Transverse colon (tissue), 4 donors: ENCODE results near the gene NBAS. TPM values are rescaled to one million over a fixed set of nuclear protein-coding genes. Genes with fewer than 3 reads are reported as not detected.
"Not testable (repeated sequence)": the region's sequence is repeated elsewhere in the genome, so short reads cannot be mapped to it uniquely, and the experiment has no call there.

Source experiments
- DNase-seq: peaks from one replicate; pipeline ENCODE4 v3.0.0-alpha.2; 2019
- H3K27ac ChIP-seq, 4 donors: fragments of 200-600 bp; sonication (generic); 2 replicates each; pipeline ENCODE4 v1.5.1; 2016 to 2018; ENCODE audit warnings: inconsistent platforms in 4 of 4
- H3K27me3 ChIP-seq: fragments of 200-600 bp; sonication (generic); 2 replicates; pipeline ENCODE4 v1.5.1; 2017; ENCODE audit warnings: inconsistent platforms
- H3K36me3 ChIP-seq, 4 donors: fragments of 200-600 bp; sonication (generic); 2 replicates each; pipeline ENCODE4 v1.5.1; 2017 to 2019; ENCODE audit warnings: inconsistent platforms in 4 of 4
- H3K4me1 ChIP-seq, 4 donors: fragments of 200-600 bp; sonication (generic); 2 replicates each; pipeline ENCODE4 v1.5.1; 2017 to 2020; ENCODE audit warnings: inconsistent platforms in 4 of 4
- H3K4me3 ChIP-seq, 4 donors: fragments of 200-600 bp; sonication (generic); 1 replicate in 1 of 4; 2 replicates in 3 of 4; pipeline versions ENCODE4 v1.5.1 to v1.6.1; 2017 to 2019; ENCODE audit warnings: inconsistent platforms in 4 of 4
- H3K9me3 ChIP-seq, 2 donors: fragments of 200-600 bp; sonication (generic); 2 replicates each; pipeline ENCODE4 v1.5.1; 2017 to 2019; ENCODE audit warnings: inconsistent platforms in 2 of 2
- CTCF ChIP-seq, 5 experiments: fragments of 200-600 bp in 3 of 5; fragments of 450-650 bp in 2 of 5; sonication (generic) in 3 of 5; IDR thresholded peaks; 1 replicate in 2 of 5; 2 replicates in 3 of 5; pipeline ENCODE4 v1.5.1; 2016 to 2017; ENCODE audit warnings: antibody characterized with exemption in 5 of 5, inconsistent platforms in 3 of 5, mild to moderate bottlenecking in 2 of 5, moderate library complexity in 1 of 5
- EP300 ChIP-seq: sonication (generic); formaldehyde crosslinking; IDR thresholded peaks from one replicate; pipeline ENCODE4 v1.6.1; 2017; ENCODE audit warnings: antibody characterized with exemption, low read depth
- POLR2A ChIP-seq: fragments of 450-650 bp; IDR thresholded peaks from one replicate; pipeline ENCODE4 v1.6.1; 2016; ENCODE audit warnings: antibody characterized with exemption, mild to moderate bottlenecking, moderate library complexity
- POLR2AphosphoS5 ChIP-seq, 3 donors: sonication (generic); formaldehyde crosslinking; IDR thresholded peaks; one replicate each; pipeline ENCODE4 v1.6.1; 2016; ENCODE audit warnings: antibody characterized with exemption in 3 of 3
- WGBS, 2 donors: methylation state at CpG; one replicate each; pipeline ENCODE4 v1.1.5; 2018; ENCODE audit warnings: low coverage in 1 of 2; 5-methylcytosine and 5-hydroxymethylcytosine counted together
- in situ Hi-C, 4 donors: fragments of 200-750 bp; cut with MboI; loops; one replicate each; pipeline versions ENCODE4 v1.15.0 to v1.15.1; 2017; ENCODE audit warnings: low sequenced_read_pairs in 3 of 4, low pct_ligation_motif_present in 1 of 4, low pct_unique_long_range_greater_than_20kb in 1 of 4
- intact Hi-C: fragments of 100-400 bp; cut with DNase I; formaldehyde crosslinking; loops from one replicate; pipeline ENCODE4 v1.15.1; 2023; ENCODE audit warnings: low total_unique reads
- total RNA-seq, 4 donors: library from RNA; depleted of rRNA; stranded (reverse); fragments of >200 nt; gene quantifications; one replicate each; pipeline ENCODE4 v1.1.0, GENCODE V29; 2016

The NBAS gene
- total RNA-seq, 4 donors from 2014 or later, result 30.6 to 43.2 (median 34.5) TPM

- intact Hi-C loops, result no loop called here
- Histone ChIP-seq H3K4me3 (no peak overlapping the region), H3K27ac (no peak overlapping the region), H3K36me3 (peaks cover 0 to 8% (median under 1%) of the 10 kb centered on the region in 4 donors), H3K27me3 (no peaks in the 10 kb centered on the region), H3K9me3 (no peaks in the 10 kb centered on the region), H3K4me1 (no peaks in the 10 kb centered on the region)
- in situ Hi-C loops, result no loop called here
- TF ChIP-seq CTCF (IDR thresholded peaks at IDR 0.05) (no peak), POLR2A (no peak), EP300 (no peak), POLR2AphosphoS5 (IDR thresholded peaks at IDR 0.05) (no peak)
- WGBS, 2 donors, result 51 to 64% methylated on average over 2 of the region's 2 CpGs
- no peak for DNase-seq
Measured at GRCh38 chr2:15521641-15522181, 39.4 kb downstream of the NBAS start.

GRCh38 chr2:15520346-15520745, 40.8 kb downstream of the NBAS start:
- WGBS, 2 donors, result 98 to 99% methylated on average over 5 of the region's 5 CpGs
- Histone ChIP-seq H3K9me3 (no peaks in the 10 kb centered on the region), H3K4me3 (no peak overlapping the region), H3K4me1 (no peaks in the 10 kb centered on the region), H3K27ac (no peak overlapping the region), H3K27me3 (no peaks in the 10 kb centered on the region), H3K36me3 (peaks cover 0 to under 1% (median 0%) of the 10 kb centered on the region in 4 donors)
- intact Hi-C loops (no loop called here), in situ Hi-C loops (no loop called here)
- TF ChIP-seq POLR2A (no peak), EP300 (no peak), POLR2AphosphoS5 (IDR thresholded peaks at IDR 0.05) (no peak), CTCF (IDR thresholded peaks at IDR 0.05) (no peak)
- no peak for DNase-seq

- H3K27me3 ChIP-seq, H3K4me3 ChIP-seq, H3K27ac ChIP-seq, intact Hi-C loops, H3K4me1 ChIP-seq, H3K9me3 ChIP-seq, DNase-seq, in situ Hi-C loops, H3K36me3 ChIP-seq: not testable (repeated sequence)
- WGBS, 2 donors, result 99% methylated on average over 3 of the region's 3 CpGs; no CpG with 5 or more reads in 1 of the 2 donors
Measured at GRCh38 chr2:15518759-15519158, 42.4 kb downstream of the NBAS start.

- no peak for DNase-seq
- Histone ChIP-seq H3K4me3 (no peak overlapping the region), H3K27ac (no peak overlapping the region), H3K27me3 (no peaks in the 10 kb centered on the region), H3K9me3 (no peaks in the 10 kb centered on the region), H3K36me3 (no peaks in the 10 kb centered on the region), H3K4me1 (no peaks in the 10 kb centered on the region)
- WGBS, 2 donors, result 76 to 79% methylated on average over 2 of the region's 2 CpGs
- TF ChIP-seq POLR2AphosphoS5 (IDR thresholded peaks at IDR 0.05) (no peak), POLR2A (no peak), CTCF (IDR thresholded peaks at IDR 0.05) (no peak), EP300 (no peak)
- in situ Hi-C loops (no loop called here), intact Hi-C loops (no loop called here)
Measured at GRCh38 chr2:15517793-15518192, 43.3 kb downstream of the NBAS start.

- Histone ChIP-seq H3K27me3 (no peaks in the 10 kb centered on the region), H3K4me1 (no peaks in the 10 kb centered on the region), H3K4me3 (no peak overlapping the region), H3K36me3 (peaks cover 0 to 15% (median 0%) of the 10 kb centered on the region in 4 donors), H3K27ac (no peak overlapping the region), H3K9me3 (no peaks in the 10 kb centered on the region)
- no peak for TF ChIP-seq POLR2AphosphoS5 (IDR thresholded peaks at IDR 0.05)
- intact Hi-C loops (no loop called here), in situ Hi-C loops (no loop called here)
- WGBS, 2 donors, result 58 to 75% methylated on average over 1 of the region's 1 CpG
- DNase-seq, result no peak
Measured at GRCh38 chr2:15511686-15512085, 49.4 kb downstream of the NBAS start.
